Neural cell (in vitro differentiated cells): ENCODE measurements around the gene ARHGAP27. TPM values are rescaled to one million over a fixed set of nuclear protein-coding genes. Genes with fewer than 3 reads are reported as not detected.

Experiments used
- H2AFZ ChIP-seq: fragments of 200-600, 300-800 bp; sonication (generic), shearing (Covaris generic); 2 replicates; pipeline ENCODE4 v1.6.0; 2014; ENCODE audit warnings: low read depth, mild to moderate bottlenecking, antibody characterized with exemption, low read length, moderate library complexity
- H3F3A ChIP-seq: fragments of 200-600 bp; shearing (Covaris generic); 2 replicates; pipeline ENCODE4 v1.6.1; 2016; ENCODE audit warnings: mild to moderate bottlenecking, moderate library complexity, mixed read lengths, antibody characterized with exemption, low read length; ENCODE audit not compliant: insufficient read depth, poor library complexity, severe bottlenecking
- H3K27ac ChIP-seq: fragments of 200-600, 300-800 bp; sonication (generic), shearing (Covaris generic); 2 replicates; pipeline ENCODE4 v1.5.1; 2014; ENCODE audit warnings: mild to moderate bottlenecking, low read length, moderate library complexity
- H3K27me3 ChIP-seq: fragments of 300-800, 200-600 bp; sonication (generic), shearing (Covaris generic); 2 replicates; pipeline ENCODE4 v1.6.0; 2014; ENCODE audit warnings: mild to moderate bottlenecking, low read depth, low read length, moderate library complexity; ENCODE audit not compliant: insufficient read depth
- H3K36me3 ChIP-seq: fragments of 300-800, 200-600 bp; sonication (generic), shearing (Covaris generic); 2 replicates; pipeline ENCODE4 v1.5.1; 2014; ENCODE audit warnings: mild to moderate bottlenecking, antibody characterized with exemption, low read length, moderate library complexity; ENCODE audit not compliant: insufficient read depth
- H3K4me2 ChIP-seq: fragments of 300-800, 200-600 bp; sonication (generic), shearing (Covaris generic); 2 replicates; pipeline ENCODE4 v1.6.0; 2014; ENCODE audit warnings: mild to moderate bottlenecking, low read length
- H3K4me3 ChIP-seq: fragments of 300-800, 200-600 bp; sonication (generic), shearing (Covaris generic); 2 replicates; pipeline ENCODE4 v1.5.1; 2014; ENCODE audit warnings: mild to moderate bottlenecking, low read length, moderate library complexity
- H3K79me2 ChIP-seq: fragments of 200-600 bp; shearing (Covaris generic); replicated peaks from 2 replicates; pipeline ENCODE4 v1.6.0; 2014; ENCODE audit warnings: mild to moderate bottlenecking, low read length, moderate library complexity; ENCODE audit not compliant: insufficient read depth
- H3K9ac ChIP-seq: fragments of 300-800, 200-600 bp; sonication (generic), shearing (Covaris generic); 2 replicates; pipeline ENCODE4 v1.6.1; 2016; ENCODE audit warnings: mild to moderate bottlenecking, low read length, mixed read lengths
- H3K9me2 ChIP-seq: fragments of 200-600 bp; shearing (Covaris generic); 2 replicates; pipeline ENCODE4 v1.6.1; 2016; ENCODE audit warnings: mild to moderate bottlenecking, low read length, mixed read lengths; ENCODE audit not compliant: insufficient read depth
- H3K9me3 ChIP-seq: fragments of 200-600, 300-800 bp; sonication (generic), shearing (Covaris generic); 2 replicates; pipeline ENCODE4 v1.6.1; 2016; ENCODE audit warnings: mild to moderate bottlenecking, mixed run types, low read length, moderate library complexity, mixed read lengths
- H4K20me1 ChIP-seq: fragments of 200-600 bp; shearing (Covaris generic); 2 replicates; pipeline ENCODE4 v1.6.1; 2016; ENCODE audit warnings: mild to moderate bottlenecking, mixed run types; ENCODE audit not compliant: insufficient read depth
- CTCF ChIP-seq: fragments of 450-650 bp; IDR thresholded peaks from 2 replicates; pipeline ENCODE4 v1.5.1; 2014; ENCODE audit warnings: antibody characterized with exemption, mild to moderate bottlenecking, moderate library complexity; ENCODE audit not compliant: poor library complexity, severe bottlenecking
- EP300 ChIP-seq: fragments of 450-650 bp; conservative IDR thresholded peaks from 2 replicates; pipeline ENCODE4 v1.6.1; 2014; ENCODE audit warnings: antibody characterized with exemption, mild to moderate bottlenecking, moderate library complexity; ENCODE audit not compliant: poor library complexity, severe bottlenecking
- EZH2 ChIP-seq: fragments of 200-600, 300-800 bp; shearing (Covaris generic), sonication (generic); IDR thresholded peaks from 2 replicates; pipeline ENCODE4 v1.6.1; 2014; ENCODE audit warnings: antibody characterized with exemption, low read length, borderline replicate concordance, mild to moderate bottlenecking; ENCODE audit not compliant: insufficient read depth, poor library complexity, severe bottlenecking
- MXI1 ChIP-seq: fragments of 450-650 bp; conservative IDR thresholded peaks from 2 replicates; pipeline ENCODE4 v1.6.1; 2014; ENCODE audit warnings: antibody characterized with exemption, mild to moderate bottlenecking; ENCODE audit not compliant: poor library complexity, severe bottlenecking
- POLR2AphosphoS5 ChIP-seq: IDR thresholded peaks from 2 replicates; pipeline ENCODE4 v1.6.1; 2012
- RAD21 ChIP-seq: fragments of 450-650 bp; conservative IDR thresholded peaks from 2 replicates; pipeline ENCODE4 v1.6.1; 2014; ENCODE audit warnings: antibody characterized with exemption, mild to moderate bottlenecking, moderate library complexity
- SMC3 ChIP-seq: fragments of 450-650 bp; conservative IDR thresholded peaks from 2 replicates; pipeline ENCODE4 v1.6.1; 2014; ENCODE audit warnings: antibody characterized with exemption, mild to moderate bottlenecking, moderate library complexity; ENCODE audit not compliant: poor library complexity
- TAF1 ChIP-seq: IDR thresholded peaks from 2 replicates; pipeline ENCODE4 v1.6.1; 2012; ENCODE audit warnings: low read depth
- polyA plus RNA-seq: library from polyadenylated mRNA; depleted of rRNA; stranded (reverse); fragments of >200 nt; gene quantifications from 2 replicates; pipeline ENCODE4 v1.2.3, GENCODE V29; 2014
- TF ChIP-seq, protein P1 (sequence below): IDR thresholded peaks from 2 replicates; pipeline ENCODE4 v1.6.1; 2012; ENCODE audit warnings: borderline replicate concordance

The ARHGAP27 gene
- polyA plus RNA-seq, 1 donor from 2014 or later = 7.4 TPM

GRCh38 chr17:45440161-45440778 lies 7.6 kb upstream of the ARHGAP27 start:
- H3K79me2 ChIP-seq = no peaks in the 10 kb centered on the region
- H3K27me3 ChIP-seq = no peaks in the 10 kb centered on the region
- no peak overlapping the region for H3K27ac ChIP-seq
- no peaks in the 10 kb centered on the region for H3K9me2 ChIP-seq
- H4K20me1 ChIP-seq = no peaks in the 10 kb centered on the region
- H3K36me3 ChIP-seq = no peaks in the 10 kb centered on the region
- H3K4me2 ChIP-seq = no peak overlapping the region
- no peaks in the 10 kb centered on the region for H3K9me3 ChIP-seq
- no peak overlapping the region for H3K4me3 ChIP-seq
- H3F3A ChIP-seq = no peaks in the 10 kb centered on the region
- TF ChIP-seq EP300 (no peak), EZH2 (no peak), MXI1 (no peak), CTCF (no peak), TAF1 (no peak), POLR2AphosphoS5 (no peak), SMC3 (no peak), RAD21 (no peak)
- TF ChIP-seq, protein P1, sequence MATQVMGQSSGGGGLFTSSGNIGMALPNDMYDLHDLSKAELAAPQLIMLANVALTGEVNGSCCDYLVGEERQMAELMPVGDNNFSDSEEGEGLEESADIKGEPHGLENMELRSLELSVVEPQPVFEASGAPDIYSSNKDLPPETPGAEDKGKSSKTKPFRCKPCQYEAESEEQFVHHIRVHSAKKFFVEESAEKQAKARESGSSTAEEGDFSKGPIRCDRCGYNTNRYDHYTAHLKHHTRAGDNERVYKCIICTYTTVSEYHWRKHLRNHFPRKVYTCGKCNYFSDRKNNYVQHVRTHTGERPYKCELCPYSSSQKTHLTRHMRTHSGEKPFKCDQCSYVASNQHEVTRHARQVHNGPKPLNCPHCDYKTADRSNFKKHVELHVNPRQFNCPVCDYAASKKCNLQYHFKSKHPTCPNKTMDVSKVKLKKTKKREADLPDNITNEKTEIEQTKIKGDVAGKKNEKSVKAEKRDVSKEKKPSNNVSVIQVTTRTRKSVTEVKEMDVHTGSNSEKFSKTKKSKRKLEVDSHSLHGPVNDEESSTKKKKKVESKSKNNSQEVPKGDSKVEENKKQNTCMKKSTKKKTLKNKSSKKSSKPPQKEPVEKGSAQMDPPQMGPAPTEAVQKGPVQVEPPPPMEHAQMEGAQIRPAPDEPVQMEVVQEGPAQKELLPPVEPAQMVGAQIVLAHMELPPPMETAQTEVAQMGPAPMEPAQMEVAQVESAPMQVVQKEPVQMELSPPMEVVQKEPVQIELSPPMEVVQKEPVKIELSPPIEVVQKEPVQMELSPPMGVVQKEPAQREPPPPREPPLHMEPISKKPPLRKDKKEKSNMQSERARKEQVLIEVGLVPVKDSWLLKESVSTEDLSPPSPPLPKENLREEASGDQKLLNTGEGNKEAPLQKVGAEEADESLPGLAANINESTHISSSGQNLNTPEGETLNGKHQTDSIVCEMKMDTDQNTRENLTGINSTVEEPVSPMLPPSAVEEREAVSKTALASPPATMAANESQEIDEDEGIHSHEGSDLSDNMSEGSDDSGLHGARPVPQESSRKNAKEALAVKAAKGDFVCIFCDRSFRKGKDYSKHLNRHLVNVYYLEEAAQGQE = no peak
- H2AFZ ChIP-seq = no peak overlapping the region
- no peak overlapping the region for H3K9ac ChIP-seq

GRCh38 chr17:45438931-45439610 lies 6.4 kb upstream of the ARHGAP27 start:
- TF ChIP-seq POLR2AphosphoS5 = no peak
- TF ChIP-seq MXI1 = no peak
- no peak for TF ChIP-seq SMC3
- no peak for TF ChIP-seq EP300
- no peak for TF ChIP-seq EZH2
- TF ChIP-seq, protein P1 = no peak
- no peak for TF ChIP-seq CTCF
- no peak for TF ChIP-seq RAD21
- TF ChIP-seq TAF1 = no peak
- Histone ChIP-seq H2AFZ (no peak overlapping the region), H3K9me3 (no peaks in the 10 kb centered on the region), H3K36me3 (no peaks in the 10 kb centered on the region), H3K9ac (no peak overlapping the region), H3K27ac (no peak overlapping the region), H3K27me3 (peaks cover under 1% of the 10 kb centered on the region), H3K4me3 (no peak overlapping the region), H3K79me2 (no peaks in the 10 kb centered on the region), H3K9me2 (no peaks in the 10 kb centered on the region), H3K4me2 (no peak overlapping the region), H3F3A (no peaks in the 10 kb centered on the region), H4K20me1 (no peaks in the 10 kb centered on the region)
